ENCODE data around the gene CISD2.
"Not testable (repeated sequence)": the region's sequence is repeated elsewhere in the genome, so short reads cannot be mapped to it uniquely, and the experiment has no call there.

Gene CISD2

DNA sequence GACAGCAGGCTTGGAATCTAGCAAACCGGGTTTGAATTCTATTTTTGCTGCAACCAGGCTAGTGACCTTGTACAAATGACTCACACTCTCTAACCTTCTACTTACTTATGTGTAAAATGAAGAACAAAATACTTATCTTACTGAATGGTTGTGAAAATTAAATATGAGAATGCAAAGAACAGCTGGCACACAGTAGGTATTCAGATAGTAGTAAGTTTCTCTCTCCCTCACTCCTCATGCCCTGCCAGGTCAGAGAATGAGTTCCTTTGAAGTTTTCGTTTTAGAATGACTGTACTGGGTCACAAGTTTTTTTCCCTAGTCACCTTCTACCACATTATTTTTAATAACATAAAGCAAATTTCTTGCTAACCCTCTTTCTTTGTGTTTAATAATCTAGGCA is 33.0 kb downstream of the CISD2 start:
- H3K4me3 ChIP-seq (ENCODE audit: low read length) = no peak overlapping the region
- no peak for DNase-seq (ENCODE audit: low read depth)
- TF ChIP-seq, protein P1, sequence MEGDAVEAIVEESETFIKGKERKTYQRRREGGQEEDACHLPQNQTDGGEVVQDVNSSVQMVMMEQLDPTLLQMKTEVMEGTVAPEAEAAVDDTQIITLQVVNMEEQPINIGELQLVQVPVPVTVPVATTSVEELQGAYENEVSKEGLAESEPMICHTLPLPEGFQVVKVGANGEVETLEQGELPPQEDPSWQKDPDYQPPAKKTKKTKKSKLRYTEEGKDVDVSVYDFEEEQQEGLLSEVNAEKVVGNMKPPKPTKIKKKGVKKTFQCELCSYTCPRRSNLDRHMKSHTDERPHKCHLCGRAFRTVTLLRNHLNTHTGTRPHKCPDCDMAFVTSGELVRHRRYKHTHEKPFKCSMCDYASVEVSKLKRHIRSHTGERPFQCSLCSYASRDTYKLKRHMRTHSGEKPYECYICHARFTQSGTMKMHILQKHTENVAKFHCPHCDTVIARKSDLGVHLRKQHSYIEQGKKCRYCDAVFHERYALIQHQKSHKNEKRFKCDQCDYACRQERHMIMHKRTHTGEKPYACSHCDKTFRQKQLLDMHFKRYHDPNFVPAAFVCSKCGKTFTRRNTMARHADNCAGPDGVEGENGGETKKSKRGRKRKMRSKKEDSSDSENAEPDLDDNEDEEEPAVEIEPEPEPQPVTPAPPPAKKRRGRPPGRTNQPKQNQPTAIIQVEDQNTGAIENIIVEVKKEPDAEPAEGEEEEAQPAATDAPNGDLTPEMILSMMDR (conservative IDR thresholded peaks at IDR 0.05; ENCODE audit: low read depth, low read length) = no peak

DNA sequence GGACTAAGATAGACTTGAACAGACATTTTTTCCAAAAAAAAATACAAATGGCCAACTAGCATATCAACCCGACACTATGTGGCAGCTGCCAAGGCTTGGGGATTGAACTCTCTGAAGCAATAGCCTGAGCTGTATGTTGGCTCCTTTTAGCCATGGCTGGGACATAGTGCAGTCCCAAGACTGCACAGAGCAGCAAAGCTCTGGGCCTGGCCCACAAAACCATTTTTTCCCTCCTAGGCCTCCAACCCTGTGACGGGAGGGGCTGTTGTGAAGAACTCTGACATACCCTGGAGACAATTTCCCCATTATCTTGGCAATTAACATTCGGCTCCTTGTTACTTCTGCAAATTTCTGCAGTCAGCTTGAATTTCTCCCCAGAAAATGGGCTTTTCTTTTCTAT is 50.1 kb downstream of the CISD2 start:
- H3K4me3 ChIP-seq (ENCODE audit: low read length) = no peak overlapping the region
- TF ChIP-seq, protein P1 (conservative IDR thresholded peaks at IDR 0.05; ENCODE audit: low read depth, low read length) = no peak
- no peak for DNase-seq (ENCODE audit: low read depth)

DNA sequence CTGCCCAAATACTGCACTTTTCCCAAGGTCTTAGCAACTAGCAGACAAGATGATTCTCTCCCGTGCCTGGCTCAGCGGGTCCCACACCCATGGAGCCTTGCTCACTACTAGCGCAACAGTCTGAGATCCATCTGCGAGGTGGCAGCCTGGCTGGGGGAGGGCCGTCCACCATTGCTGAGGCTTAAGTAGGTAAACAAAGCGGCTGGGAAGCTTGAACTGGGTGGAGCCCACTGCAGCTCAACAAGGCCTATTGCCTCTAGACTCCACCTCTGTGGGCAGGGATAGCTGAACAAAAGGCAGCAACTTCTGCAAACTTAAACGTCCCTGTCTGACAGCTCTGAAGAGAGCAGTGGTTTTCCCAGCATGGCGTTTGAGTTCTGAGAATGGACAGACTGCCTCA is 50.9 kb downstream of the CISD2 start:
- DNase-seq (ENCODE audit: low read depth); H3K4me3 ChIP-seq (ENCODE audit: low read length): not testable (repeated sequence)

DNA sequence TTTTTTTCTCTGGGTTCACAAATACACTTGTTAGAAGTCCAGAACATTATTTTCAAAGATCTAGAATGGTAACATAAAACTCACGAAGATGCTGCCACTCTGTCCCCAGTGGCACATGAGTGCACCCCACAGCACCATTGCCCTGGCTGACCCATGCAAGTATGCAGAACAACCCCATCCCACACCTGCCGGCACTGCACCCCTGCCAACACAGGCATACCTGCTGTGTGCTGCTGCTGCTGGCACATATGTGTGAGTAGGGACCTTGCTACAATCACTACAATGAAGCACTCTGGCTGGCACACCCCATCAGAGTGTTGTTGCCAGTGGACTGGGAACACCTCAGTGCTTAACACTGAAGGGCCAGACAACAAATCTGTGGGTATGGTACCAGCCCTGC is 66.9 kb downstream of the CISD2 start:
- no peak for DNase-seq (ENCODE audit: low read depth)
- TF ChIP-seq, protein P1 (conservative IDR thresholded peaks at IDR 0.05; ENCODE audit: low read depth, low read length) = no peak
- no peak overlapping the region for H3K4me3 ChIP-seq (ENCODE audit: low read length)

DNA sequence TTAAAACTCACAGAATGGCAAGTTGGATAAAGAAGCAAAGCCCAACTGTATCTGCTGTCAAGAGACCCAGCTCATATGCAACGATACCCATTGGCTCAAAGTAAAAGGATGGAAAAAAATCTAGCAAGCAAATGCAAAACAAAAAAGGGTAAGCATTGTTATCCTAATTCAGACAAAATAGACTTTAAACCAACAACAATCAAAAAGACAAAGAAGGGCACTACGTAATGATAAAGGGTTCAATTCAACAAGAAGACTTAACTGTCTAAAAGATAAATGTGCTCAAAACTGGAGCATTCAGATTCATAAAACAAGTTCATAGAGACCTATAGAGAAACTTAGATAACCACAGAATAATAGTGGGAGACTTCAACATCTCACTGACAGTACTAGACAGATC is 69.3 kb downstream of the CISD2 start:
- DNase-seq (ENCODE audit: low read depth); H3K4me3 ChIP-seq (ENCODE audit: low read length): not testable (repeated sequence)
